AML-193 (cell line): ENCODE results near the gene SLC18A3.

Source experiments
- DNase-seq, 2 experiments: peaks; one replicate each; lab custom pipeline; 2025; lab: John Stamatoyannopoulos, UW

The SLC18A3 gene

GRCh38 chr10:49610114-49610457 lies at the start of gene SLC18A3:
TSS of gene SLC18A3 (plus strand) at chr10:49610310. CDS start at chr10:49610741, 431 bp downstream.
- DNase-seq, result no peak

- no peak for DNase-seq
Measured at GRCh38 chr10:49560526-49560925, 49.6 kb upstream of the SLC18A3 start.

- DNase-seq, result no peak
Measured at GRCh38 chr10:49562893-49563292, 47.2 kb upstream of the SLC18A3 start.

GRCh38 chr10:49564461-49565009 lies 45.6 kb upstream of the SLC18A3 start:
- no peak for DNase-seq

GRCh38 chr10:49567810-49568209 lies 42.3 kb upstream of the SLC18A3 start:
- no peak for DNase-seq

GRCh38 chr10:49568235-49568634 lies 41.9 kb upstream of the SLC18A3 start:
- DNase-seq, result no peak

GRCh38 chr10:49569031-49569631 lies 41.0 kb upstream of the SLC18A3 start:
- DNase-seq, result no peak

GRCh38 chr10:49571388-49571787 lies 38.7 kb upstream of the SLC18A3 start:
- no peak for DNase-seq

GRCh38 chr10:49572594-49573114 lies 37.5 kb upstream of the SLC18A3 start:
- no peak for DNase-seq

GRCh38 chr10:49575489-49576072 lies 34.5 kb upstream of the SLC18A3 start:
- DNase-seq, result no peak

- no peak for DNase-seq
Measured at GRCh38 chr10:49577182-49577925, 32.8 kb upstream of the SLC18A3 start.

- DNase-seq, result no peak
Measured at GRCh38 chr10:49578392-49578791, 31.7 kb upstream of the SLC18A3 start.

- no peak for DNase-seq
Measured at GRCh38 chr10:49579621-49580020, 30.5 kb upstream of the SLC18A3 start.

GRCh38 chr10:49585387-49585786 lies 24.7 kb upstream of the SLC18A3 start:
- no peak for DNase-seq

GRCh38 chr10:49587981-49588380 lies 22.1 kb upstream of the SLC18A3 start:
- no peak for DNase-seq

- DNase-seq, result peak; percentile 26 to 28
Measured at GRCh38 chr10:49592726-49593563, 17.2 kb upstream of the SLC18A3 start.

- DNase-seq, result no peak
Measured at GRCh38 chr10:49593564-49593875, 16.6 kb upstream of the SLC18A3 start.

- no peak for DNase-seq
Measured at GRCh38 chr10:49593998-49594397, 16.1 kb upstream of the SLC18A3 start.

GRCh38 chr10:49594594-49594993 lies 15.5 kb upstream of the SLC18A3 start:
- peak in 1 of 2 experiments; percentile 21 for DNase-seq

GRCh38 chr10:49595003-49595712 lies 15.0 kb upstream of the SLC18A3 start:
- no peak for DNase-seq

- no peak for DNase-seq
Measured at GRCh38 chr10:49595713-49596492, 14.2 kb upstream of the SLC18A3 start.
